GM19455 (cell line): ENCODE measurements around the gene EPAS1.
A peak's percentile ranks its signal among the peaks of the same experiment; 100 is the strongest.

Experiments
- ATAC-seq: cut with Tn5 transposase; IDR thresholded peaks from one replicate; pipeline ENCODE4 v1.9.1; 2021; ENCODE audit not compliant: unreplicated experiment

Gene EPAS1

DNA sequence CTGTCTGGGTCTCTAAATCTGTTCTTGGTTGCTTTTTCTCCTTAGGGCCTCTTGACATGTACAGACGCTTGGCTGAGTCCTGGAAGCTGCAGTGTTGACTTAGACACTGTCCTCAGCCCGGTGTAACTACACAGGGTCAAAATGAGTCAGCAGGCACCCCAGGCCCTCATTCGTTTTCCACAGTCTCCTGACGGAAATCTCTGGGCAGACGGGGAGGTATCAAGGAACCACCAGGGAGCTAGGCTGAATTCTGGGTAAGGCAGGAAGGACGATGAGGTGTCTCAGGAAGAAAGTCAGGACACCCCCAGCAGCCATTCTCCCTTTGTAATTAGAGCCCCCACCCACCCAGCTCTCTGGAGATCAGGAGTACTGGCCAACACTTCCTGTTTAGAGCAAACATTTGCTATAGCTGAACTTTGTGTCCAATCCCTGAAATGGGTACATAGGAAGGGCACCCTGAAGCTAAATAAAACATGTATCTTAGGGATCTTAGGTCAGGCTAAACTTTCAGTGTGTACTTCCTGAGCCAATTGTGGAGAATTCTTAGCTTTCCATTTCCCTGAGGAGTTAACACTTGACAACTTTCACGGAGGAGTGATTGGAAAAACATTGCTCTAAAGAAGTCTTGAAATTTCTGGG, 23.9 kb upstream of the EPAS1 start:
- ATAC-seq = no peak

DNA sequence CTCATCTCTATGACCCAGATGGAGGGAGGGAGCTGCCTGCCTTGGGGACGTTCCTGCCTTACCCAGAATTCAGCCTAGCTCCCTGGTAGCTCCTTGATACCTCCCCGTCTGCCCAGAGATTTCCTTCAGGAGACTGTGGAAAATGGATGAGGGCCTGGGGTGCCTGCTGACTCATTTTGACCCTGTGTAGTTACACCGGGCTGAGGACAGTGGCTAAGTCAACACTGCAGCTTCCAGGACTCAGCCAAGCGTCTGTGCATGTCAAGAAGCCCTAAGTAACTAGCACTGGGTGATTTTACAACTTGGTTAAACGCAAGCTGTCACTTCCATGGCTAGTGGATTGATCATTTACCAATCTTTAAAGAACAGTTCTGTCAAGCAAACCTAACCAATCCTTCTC, 23.3 kb upstream of the EPAS1 start:
- no peak for ATAC-seq

DNA sequence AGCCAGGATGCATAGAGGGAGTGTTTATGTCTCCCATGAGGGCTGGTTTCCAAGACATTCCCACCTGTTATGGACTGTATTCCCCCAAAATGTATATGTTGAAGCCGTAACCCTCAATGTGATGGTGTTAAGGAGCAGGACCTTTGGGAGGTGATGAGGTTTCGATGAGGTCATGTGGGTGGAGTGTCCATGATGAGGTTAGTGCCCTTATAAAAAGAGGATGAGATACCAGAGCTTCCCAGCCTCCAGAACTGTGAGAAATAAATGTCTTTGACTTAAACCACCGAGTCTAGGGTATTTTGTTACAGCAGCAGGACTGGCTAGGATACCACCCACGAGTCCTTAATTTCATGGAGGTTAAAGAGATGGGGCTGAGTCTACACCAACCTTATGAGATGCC, 22.6 kb upstream of the EPAS1 start:
- no peak for ATAC-seq

DNA sequence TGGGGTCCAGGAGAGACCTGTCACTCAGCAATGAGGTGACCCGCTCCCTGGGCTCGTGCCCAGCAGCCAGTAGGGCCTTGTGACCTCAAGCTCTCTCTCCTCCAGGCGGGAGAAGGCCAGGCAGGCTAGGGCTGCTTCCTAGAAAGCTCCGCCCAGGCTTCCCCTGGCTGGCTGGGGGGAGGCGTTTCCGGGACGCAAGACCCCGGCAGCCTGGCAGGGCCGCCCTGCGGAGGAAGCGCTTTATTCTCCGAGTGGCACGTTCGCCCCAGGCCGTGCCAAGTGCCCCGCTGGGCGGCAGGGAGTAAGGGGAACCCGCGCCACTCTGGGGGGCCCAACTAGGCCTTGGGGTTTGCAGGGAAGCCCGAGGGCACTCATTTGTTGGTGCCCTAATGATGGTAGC, 21.2 kb upstream of the EPAS1 start:
- ATAC-seq = no peak

DNA sequence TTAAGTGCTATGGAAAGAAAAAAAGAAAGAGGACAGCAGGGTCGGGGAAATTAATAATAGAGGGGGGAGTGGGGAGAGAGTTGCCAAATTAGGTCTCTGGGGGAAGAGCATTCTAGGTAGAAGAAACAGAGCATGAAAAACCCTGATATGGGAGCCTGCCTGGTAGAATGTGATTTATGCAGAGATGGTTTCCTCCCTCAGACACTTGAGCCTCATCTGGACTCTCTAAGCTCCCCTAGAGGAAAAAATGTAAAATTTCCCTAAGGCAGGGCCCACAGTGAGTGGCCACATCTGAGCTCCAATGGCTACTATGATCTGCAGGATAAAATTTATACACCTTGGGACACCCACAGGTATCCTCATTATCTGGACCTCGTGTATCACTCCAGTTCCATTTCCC, 20.6 kb upstream of the EPAS1 start:
- ATAC-seq = no peak

DNA sequence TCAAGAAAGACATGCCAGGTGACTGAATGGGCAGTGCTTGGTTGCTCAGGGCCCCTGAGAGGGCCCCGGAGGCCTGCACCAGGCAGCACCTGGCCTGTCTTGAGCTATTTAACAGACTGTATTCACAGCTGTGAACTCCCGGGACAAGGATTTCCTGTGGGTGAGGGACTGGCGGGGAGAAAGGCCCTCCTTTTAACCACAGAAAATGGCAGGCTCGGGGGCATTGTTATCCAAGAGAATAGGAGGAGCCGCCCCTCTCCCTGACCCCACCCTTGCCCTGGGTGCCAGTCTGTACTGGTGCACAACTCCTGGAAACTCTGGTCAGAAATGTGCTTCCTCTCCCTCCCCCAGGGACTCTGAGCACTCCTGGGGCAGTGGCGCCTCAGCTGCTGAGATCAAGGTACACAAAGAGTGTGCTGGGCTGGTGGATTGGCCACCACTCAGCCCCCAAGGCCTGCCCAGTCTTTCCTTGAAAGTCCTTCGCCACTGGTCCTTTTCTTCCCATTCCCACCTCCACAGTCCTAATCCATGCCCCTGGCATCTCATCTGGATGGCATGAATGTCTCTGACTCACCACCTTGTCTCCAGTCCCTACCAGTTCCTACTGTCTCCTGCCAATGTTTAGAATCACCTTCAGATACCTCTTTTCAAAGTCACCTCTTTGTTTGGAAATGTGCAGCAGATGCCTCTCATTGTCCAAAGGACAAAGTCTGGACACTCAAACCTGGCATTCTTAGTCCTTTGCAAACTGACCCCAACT, 19.6 kb upstream of the EPAS1 start:
- ATAC-seq = no peak

DNA sequence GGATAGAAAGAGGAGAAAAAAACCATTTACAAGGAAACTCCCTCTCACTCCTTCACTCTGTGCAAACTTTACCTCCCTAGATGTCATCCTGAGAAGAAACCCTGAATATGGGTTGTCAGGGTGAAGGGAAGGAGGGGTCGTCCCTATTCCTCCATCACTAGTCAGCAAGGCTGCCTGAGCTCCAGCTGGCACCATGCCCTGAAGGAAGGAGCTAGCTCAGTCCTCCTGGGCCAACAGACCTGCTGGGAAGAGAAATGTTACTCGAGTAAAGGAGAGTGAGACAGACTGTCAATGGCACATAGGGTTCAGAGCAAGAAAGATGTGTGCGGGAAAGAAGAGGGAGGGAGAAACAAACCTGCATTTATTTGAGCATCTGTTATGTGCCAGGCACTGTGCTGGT, 18.3 kb upstream of the EPAS1 start:
- no peak for ATAC-seq

DNA sequence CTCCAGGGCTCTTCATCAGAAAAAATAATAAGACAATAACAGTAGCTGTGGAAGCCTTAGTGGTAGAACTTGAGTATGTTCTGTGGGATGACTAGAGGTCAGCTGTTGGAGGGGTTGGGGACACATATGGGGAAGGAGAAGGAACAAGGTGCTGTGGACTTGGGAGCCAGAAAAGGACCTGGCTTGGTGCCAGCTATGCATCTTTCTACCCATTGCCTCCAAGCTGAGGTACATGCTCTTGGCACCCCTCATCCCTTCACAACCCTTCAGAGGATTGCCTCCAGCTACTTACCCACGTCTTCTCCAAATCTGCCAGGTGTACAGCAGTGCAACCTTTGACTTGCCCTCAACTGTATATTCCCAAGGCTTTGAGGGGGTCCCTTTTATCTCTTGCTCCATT, 15.3 kb upstream of the EPAS1 start:
- ATAC-seq = no peak

DNA sequence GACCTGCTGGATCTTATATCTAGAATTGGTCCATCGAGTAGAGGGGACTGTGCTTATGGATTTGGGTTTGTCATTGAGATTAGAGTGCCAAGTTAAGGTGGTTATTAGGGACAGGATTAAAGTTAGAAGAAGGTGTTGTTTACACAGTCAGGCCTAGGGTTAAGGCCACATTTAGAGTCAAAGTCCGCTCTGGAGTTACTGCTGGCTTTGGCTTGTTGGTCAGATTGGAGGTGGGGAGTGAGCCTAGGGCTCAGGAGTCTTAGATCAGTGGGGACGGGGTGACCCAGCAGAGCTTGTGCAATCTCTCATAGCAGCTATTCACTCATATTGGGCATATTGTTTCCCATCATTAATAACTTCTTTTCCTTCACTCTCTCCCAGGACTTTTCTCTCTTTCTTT, 13.5 kb upstream of the EPAS1 start:
- ATAC-seq = no peak

DNA sequence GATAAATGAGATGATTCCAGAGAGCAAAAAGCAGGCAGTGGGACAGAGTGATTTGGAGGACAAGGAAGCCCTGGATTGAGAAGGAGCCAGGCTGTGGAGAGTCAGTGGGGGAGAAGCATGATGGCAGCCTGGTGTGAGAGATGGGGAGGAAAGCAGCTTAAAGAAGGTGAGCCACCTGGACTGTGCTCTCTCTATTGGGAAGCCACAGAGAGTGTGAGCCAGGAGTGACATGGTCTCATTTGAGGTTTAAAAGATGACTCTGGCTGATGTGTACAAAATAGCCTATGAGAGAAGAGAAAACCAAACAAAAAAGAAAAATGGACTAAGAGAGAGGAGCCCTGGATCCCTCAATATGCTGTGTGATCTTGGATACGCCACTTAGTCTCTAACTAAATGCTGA, 12.9 kb upstream of the EPAS1 start:
- ATAC-seq = no peak

DNA sequence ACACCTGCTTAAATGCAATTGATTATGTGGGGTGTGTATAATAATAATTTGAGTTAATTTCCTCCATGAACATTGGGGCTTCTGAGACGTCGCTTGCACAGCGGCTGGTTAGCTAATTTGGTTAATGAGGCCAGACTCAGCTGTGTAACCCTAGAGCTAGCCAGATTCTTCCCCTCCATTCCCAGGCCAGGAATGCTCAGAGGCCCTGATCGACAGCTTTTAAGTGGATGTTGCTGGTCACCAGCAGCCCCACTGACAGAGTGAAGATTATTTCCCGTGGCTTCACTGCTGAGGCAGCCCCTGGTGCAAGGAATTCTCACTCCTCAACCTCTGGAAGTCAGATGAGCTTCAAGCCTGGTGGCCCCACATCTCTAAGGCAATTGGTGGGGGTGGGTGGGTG, 12.4 kb upstream of the EPAS1 start:
- ATAC-seq = no peak

DNA sequence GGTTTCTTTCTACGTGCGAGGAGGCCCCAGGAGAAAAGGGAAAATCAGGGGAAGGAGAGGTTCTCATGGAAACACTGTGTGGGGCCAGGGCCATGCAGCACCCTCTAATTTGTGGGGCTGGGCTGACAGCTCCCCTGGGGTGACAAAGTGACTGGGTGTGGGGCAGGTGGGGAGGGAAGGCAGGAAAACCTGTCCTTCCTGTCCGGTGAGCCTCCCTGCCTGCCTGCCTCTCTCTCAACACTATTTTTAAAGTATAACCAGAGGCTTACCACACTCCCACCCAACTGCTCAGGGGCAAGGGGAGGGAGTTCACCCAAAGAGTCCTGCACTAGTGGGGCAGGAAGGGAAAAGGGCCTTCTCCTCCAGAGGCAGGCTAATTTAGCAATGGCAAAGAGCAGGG, 10.5 kb upstream of the EPAS1 start:
- ATAC-seq = no peak

DNA sequence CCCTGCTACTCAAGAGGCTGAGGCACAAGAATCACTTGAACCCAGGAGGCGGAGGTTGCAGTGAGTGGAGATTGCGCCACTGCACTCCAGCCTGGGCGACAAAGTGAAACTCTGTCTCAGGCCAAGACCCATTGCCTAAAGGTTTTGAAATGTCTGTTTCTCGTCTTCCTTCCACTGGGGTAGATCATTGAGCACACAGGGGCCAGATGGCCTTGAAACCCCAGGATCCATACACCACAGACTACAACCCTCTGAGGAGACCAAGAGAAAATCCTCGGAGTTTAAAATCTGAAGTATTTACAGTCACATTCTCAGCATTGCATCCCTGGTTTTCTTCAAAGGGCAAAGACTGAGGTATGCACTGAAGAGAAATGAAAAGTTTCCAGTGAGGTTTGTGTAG, 7.1 kb upstream of the EPAS1 start:
- ATAC-seq = no peak

DNA sequence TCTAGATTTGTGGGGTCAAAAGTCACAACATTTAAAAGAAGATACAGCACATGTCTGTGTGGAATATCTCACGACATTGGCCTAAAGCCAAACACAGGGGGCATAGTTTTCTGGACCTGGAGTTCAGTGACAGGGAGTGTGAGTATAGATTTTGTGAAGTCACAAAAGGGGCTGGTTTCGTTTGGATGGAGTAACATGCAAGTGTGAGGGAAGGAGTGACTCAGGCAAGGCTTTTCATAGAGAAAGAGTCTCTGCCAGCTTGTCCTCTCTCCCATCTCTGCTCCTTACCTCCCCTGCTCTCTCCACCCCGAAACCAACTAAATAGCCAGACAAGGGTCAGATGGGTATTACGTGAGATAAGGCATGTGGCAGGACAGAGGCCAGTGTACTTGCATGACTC, 3.7 kb upstream of the EPAS1 start:
- ATAC-seq = no peak

DNA sequence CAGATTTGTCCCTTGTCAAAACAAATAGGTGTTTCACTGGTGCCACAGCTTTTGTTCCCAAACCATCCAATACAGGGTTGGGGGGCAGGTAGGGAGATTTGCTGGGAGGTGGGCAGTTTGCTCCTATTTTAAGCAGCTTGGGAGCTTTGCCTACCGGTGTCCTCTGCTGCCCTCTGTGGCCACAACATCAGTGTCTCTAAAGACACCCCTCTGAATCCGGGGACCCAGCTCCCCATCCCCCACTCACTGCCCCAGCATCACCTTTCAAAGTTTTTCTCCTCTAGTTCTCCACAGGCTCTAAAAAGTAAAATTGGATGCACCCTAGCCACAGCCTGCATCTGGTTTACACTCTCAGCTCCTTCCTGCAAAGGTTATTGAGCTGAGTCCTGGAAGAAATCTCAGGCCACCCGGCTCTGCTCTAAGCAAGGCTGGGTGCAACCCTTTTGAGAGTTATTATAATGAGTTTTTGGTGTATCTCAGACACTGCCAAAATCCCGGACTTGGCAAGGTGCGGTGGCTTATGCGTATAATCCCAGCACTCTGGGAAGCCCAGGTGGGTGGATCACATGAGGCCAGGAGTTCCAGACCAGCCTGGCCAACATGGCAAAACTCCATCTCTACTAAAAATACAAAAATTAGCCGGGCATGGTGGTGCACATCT, 2.9 kb upstream of the EPAS1 start:
- ATAC-seq = no peak

DNA sequence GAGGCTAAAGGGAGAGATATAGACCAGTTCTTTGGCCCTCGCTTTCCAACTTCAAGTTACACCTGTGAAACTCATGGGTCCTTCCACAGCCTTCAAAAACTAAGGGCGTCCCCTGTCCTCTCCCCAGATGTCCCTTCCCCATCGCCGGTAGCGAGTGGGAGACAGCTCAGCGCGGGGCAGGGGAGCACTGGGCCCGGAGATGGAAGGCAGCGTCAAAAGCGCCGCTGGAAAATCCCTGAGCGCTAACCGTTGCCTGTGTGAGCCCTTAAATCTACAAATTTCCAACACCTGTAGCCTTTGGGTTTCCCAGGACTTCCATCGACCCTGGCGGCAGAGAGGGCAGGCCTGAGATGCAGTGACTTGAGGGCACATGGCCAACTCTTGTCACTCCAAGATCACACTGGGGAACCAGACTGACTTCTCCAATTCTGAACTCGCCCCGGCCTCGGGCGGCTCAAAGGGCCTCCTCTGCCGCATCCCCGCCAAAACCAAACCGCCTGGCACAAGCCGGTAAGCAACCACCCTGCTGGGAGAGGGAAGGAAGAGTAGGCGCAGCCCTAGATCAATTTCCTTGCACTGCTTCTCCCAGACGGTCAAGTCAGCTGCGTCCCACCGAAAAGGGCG, 879 bp upstream of the EPAS1 start:
- ATAC-seq = no peak

DNA sequence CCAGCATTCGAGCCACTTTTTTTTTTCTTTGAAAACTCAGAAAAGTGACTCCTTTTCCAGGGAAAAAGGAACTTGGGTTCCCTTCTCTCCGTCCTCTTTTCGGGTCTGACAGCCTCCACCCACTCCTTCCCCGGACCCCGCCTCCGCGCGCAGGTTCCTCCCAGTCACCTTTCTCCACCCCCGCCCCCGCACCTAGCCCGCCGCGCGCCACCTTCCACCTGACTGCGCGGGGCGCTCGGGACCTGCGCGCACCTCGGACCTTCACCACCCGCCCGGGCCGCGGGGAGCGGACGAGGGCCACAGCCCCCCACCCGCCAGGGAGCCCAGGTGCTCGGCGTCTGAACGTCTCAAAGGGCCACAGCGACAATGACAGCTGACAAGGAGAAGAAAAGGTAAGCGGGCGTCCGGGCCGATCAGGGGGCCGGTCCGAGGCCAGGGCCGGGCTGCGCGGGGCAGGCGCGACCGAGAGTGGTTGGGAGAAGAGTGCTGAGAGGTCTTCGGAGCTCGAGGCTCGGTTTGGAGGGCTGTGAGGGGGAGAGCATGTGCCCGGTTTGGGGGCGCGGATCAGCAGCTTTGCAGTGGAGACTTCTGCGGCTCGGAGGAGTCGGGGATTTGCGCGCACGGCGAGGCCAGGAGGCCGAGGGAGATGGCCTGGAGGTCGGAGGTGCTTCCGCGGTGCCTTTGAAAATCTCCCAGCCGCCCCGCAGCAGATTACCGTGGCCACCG, 502 bp downstream of the EPAS1 start:
- ATAC-seq = peak; percentile 37

DNA sequence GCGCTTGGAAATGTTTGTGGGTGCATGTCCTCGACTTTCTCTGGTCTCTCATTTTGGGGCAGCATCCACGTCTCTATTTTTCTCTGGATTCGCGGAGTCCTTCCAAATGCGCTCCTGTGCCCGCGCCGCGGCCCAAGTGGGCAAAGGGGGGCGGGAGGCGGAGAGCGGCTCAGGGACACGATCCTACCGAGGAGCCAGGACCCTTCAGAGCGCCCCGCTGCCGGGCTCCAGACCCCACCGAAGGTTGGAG, 990 bp downstream of the EPAS1 start:
- no peak for ATAC-seq

DNA sequence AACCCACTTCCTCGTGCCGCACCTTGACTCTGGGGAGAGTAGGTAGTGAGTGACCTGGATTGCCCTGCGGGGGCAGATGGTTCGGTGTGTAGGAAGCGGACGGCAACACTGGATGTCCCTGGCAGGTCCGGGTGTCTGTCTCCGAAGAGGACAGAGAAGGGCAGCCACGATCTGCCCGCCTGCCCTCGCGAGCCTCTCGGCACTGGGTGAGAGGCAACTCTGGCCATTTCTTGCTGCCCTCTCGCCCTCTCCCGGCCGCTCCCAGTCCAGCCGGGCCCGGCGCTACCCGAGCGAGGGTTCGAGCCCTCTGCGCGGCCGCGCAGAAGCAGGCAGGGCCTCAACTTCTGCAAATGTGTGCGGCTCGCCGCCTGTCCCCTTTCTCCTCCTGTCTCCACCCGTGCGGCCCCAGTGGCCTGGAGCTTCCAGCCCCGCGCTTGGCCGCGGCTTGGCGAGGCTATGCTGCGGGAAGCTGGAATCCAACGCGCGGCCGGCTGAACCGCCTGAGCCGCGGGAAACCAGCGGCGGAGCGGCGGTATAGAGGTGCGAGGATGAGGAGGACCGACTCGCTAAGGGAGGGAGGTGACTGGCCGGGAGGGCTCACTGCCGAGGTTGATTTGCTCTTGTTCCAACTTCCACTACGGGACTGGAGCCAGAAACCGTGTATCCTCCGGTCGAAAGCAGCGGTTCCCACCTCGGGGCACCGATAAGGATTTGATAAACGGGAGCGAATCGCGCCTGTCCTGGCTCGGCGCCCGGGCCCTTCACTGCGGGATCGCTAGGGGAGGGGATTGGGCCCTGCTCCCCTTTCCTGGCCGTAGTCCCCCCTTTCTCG, 1.5 kb downstream of the EPAS1 start:
- ATAC-seq = no peak

DNA sequence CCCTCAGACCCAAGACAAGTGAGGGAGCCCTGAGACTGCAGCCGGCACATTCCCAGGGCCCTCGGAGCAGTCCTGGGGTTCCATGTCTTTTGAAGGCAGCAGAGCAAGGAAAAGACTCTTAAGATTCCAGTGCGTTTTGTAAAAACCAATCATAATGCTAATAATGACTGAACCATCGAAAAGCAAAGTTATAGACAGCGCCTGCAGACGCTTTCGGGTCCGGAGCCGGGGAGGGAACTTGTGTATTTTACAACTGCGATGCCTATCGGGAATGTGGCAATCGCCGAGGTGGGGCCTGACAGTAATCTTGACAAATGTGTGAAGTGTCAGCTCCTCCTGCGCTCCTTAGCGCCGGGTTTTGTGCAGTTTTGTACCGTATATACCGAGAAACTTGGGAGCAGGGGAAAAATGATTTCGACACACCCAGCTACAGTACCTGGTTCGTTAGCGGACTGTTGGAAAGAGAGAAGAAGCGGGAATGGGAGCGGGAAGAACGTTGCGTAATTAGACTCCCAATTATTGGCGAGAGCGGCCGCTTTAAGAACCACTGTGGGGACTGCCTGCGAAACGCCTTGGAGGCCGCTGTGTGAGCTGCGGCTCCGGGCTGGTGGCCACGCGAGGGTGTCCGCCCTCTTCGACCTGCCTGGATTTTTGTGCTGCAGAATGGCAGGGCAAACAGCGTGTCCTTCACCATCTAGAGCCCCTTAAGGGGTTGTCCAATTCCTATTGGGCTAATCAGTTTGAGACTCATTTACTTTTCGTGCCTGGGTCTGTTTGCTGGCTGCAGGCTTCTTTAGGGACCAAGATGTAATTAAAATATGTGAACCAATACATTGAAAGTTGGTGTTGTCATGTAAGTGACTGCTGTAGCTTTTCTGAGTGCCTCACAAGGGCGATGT, 2.4 kb downstream of the EPAS1 start:
- no peak for ATAC-seq
